DMS 273 treated with DMSO at 0.1 percent for 48 hours (cell line): ENCODE results near the gene ZNF564.
A peak's percentile ranks its signal among the peaks of the same experiment; 100 is the strongest.
"Not testable (repeated sequence)": the region's sequence is repeated elsewhere in the genome, so short reads cannot be mapped to it uniquely, and the experiment has no call there.

Source experiments
- DNase-seq: peaks from one replicate; lab custom pipeline; 2025; lab: John Stamatoyannopoulos, UW

The ZNF564 gene

GRCh38 chr19:12551060-12551832, at the start of gene ZNF564:
TSS of gene ZNF564 (minus strand) at chr19:12551482. CDS start at chr19:12551332, 150 bp downstream.
- DNase-seq: peak; percentile 99

- no peak for DNase-seq
Observed at GRCh38 chr19:12597594-12597993, 46.3 kb upstream of the ZNF564 start.

GRCh38 chr19:12596927-12597548, 45.8 kb upstream of the ZNF564 start:
- DNase-seq: no peak

- no peak for DNase-seq
Observed at GRCh38 chr19:12596485-12596884, 45.2 kb upstream of the ZNF564 start.

- DNase-seq: no peak
Observed at GRCh38 chr19:12581100-12581499, 29.8 kb upstream of the ZNF564 start.

- no peak for DNase-seq
Observed at GRCh38 chr19:12580180-12580694, 29.0 kb upstream of the ZNF564 start.

GRCh38 chr19:12578641-12579040, 27.4 kb upstream of the ZNF564 start:
- DNase-seq: no peak

GRCh38 chr19:12574036-12574435, 22.8 kb upstream of the ZNF564 start:
- no peak for DNase-seq

GRCh38 chr19:12567951-12568350, 16.7 kb upstream of the ZNF564 start:
- no peak for DNase-seq

- DNase-seq: not testable (repeated sequence)
Observed at GRCh38 chr19:12566380-12566779, 15.1 kb upstream of the ZNF564 start.

- peak; percentile 76 for DNase-seq
Observed at GRCh38 chr19:12564016-12564664, 12.9 kb upstream of the ZNF564 start.

GRCh38 chr19:12555456-12555930, 4.2 kb upstream of the ZNF564 start:
- DNase-seq: no peak

- no peak for DNase-seq
Observed at GRCh38 chr19:12546903-12547302, 4.4 kb downstream of the ZNF564 start.

GRCh38 chr19:12546068-12546467, 5.2 kb downstream of the ZNF564 start:
- no peak for DNase-seq

GRCh38 chr19:12545267-12545666, 6.0 kb downstream of the ZNF564 start:
- DNase-seq: no peak

- no peak for DNase-seq
Observed at GRCh38 chr19:12544401-12544876, 6.8 kb downstream of the ZNF564 start.

- no peak for DNase-seq
Observed at GRCh38 chr19:12543855-12544254, 7.4 kb downstream of the ZNF564 start.

- DNase-seq: no peak
Observed at GRCh38 chr19:12527034-12527836, 24.0 kb downstream of the ZNF564 start.

GRCh38 chr19:12526542-12526941, 24.7 kb downstream of the ZNF564 start:
- no peak for DNase-seq

- DNase-seq: no peak
Observed at GRCh38 chr19:12521996-12522395, 29.3 kb downstream of the ZNF564 start.

- no peak for DNase-seq
Observed at GRCh38 chr19:12513531-12514061, 37.7 kb downstream of the ZNF564 start.
